HG02943 (cell line): ENCODE measurements around the gene C1orf21.

Source experiments
- ATAC-seq: cut with Tn5 transposase; IDR thresholded peaks from one replicate; pipeline ENCODE4 v1.9.1; 2021; ENCODE audit warnings: mild to moderate bottlenecking, low read depth, moderate library complexity; ENCODE audit not compliant: unreplicated experiment

C1orf21 gene

GRCh38 chr1:184442260-184442659 is 55.4 kb downstream of the C1orf21 start:
- no peak for ATAC-seq

DNA sequence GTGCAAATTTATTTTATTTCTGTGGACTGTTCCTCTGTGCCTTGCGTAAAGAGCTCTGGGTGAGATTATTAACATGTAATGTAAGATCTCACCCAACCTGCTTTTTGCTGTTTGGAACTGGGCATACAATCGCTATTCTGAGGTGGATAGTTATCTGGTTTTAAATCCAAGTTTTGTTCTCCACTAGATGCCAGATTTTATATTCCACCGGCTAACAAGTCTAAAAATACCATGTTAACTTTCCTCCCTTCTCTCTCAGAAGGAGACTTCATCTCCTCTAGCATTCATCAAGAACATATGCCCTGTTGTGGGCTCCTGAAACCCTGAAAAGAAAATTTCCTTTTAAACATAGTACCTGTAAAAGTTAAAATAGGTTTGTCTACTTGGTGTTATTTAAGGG is 56.4 kb downstream of the C1orf21 start:
- no peak for ATAC-seq

DNA sequence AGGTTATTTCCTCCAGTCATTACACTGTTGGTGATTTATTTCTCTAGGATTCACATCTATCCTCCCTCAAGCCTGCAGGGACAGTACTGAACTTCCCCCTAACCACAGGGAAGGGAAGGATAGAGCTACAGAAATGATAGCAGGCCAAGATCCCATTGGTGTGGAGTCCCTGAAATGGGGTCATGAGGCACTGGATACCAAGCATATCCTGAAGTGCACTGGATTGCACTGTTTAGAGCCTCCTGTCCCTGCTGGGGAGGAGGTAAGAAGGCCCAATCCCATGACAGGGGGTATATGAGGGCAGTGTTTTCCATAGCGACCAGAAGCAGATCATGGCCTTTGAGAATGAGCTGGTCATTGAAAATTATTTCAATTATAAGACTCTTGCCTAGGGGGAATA is 56.8 kb downstream of the C1orf21 start:
- ATAC-seq: no peak

DNA sequence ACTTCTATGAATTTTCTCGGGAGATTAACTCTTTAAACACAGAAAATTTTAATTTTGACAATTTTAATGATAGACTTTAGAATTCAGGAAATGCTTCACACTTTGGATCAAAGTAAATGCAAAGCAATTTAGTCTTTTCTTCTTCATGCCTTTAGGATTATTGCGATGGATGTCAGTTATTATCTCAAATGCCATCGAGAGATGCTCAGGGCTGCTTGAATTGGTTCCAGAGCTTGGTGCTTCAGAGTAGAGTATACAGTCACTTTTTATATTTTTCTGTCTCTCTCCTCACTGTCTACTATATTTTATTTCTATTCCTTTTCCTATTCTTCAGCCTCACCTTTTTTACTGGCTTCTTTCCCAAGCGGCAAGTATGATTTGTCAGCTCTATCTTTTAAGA is 59.2 kb downstream of the C1orf21 start:
- ATAC-seq: no peak

- ATAC-seq: no peak
Measured at GRCh38 chr1:184447651-184448185, 60.9 kb downstream of the C1orf21 start.

GRCh38 chr1:184449916-184450315 is 63.1 kb downstream of the C1orf21 start:
- ATAC-seq: no peak

- ATAC-seq: no peak
Measured at GRCh38 chr1:184455786-184456185, 69.0 kb downstream of the C1orf21 start.

- ATAC-seq: no peak
Measured at GRCh38 chr1:184456189-184456588, 69.4 kb downstream of the C1orf21 start.

GRCh38 chr1:184457500-184457899 is 70.7 kb downstream of the C1orf21 start:
- ATAC-seq: no peak

DNA sequence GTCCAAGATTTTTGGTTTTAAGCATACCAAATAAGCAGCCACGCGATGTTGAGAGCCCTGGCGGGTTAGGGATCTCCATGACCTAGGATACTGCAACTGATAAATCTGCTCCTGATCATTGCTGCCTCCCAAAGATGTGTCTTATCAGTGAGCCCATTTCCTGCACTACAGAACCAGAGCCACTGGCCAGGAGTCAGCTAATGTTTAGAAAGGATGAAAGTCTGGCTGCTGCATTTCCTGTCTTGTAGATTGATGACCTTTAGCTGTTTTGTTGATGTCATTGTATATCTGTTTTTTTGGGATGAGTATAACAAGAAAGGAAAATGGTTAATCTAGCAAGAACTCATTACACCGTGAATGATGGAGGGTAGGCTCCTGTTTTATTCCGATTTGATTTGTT is 74.5 kb downstream of the C1orf21 start:
- ATAC-seq: no peak

GRCh38 chr1:184462155-184462554 is 75.3 kb downstream of the C1orf21 start:
- ATAC-seq: no peak

DNA sequence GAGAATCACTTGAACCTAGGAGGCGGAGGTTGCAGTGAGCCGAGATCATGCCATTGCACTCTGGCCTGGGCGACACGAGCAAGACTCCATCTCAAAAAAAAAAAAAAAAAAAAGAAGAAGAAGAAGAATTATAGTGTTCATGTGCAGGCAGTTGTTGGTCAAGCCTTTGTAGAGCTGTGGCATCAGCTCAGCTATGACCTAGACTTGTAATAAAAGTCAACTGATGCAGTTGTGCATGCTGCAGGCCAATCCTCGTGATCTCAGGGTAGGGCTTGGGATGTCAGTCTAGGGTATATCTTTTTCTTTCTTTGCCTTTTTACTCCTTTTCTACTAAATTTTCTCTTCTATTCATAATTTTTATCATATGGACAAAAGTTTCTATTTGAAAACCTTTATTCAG is 76.2 kb downstream of the C1orf21 start:
- ATAC-seq: no peak

GRCh38 chr1:184463680-184464079 is 76.9 kb downstream of the C1orf21 start:
- no peak for ATAC-seq

DNA sequence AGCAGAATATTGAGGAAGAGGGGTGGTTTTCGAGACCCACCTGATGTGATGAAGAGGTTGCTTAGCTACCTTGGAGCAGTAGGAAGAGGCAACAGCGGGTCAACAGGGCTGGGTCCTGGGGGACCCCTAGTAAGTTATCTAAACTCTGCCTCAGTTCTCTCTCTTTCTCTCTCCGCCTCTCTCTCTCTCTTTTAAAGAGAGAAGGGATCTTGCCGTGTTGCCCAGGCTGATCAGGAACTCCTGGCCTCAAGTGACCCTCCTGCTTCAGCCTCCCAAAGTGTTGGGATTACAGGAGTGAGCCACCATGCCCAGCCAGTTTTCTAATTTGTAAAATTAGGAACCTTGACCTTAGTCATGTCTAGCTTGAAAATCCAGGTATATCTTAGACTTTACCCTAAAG is 77.9 kb downstream of the C1orf21 start:
- no peak for ATAC-seq

DNA sequence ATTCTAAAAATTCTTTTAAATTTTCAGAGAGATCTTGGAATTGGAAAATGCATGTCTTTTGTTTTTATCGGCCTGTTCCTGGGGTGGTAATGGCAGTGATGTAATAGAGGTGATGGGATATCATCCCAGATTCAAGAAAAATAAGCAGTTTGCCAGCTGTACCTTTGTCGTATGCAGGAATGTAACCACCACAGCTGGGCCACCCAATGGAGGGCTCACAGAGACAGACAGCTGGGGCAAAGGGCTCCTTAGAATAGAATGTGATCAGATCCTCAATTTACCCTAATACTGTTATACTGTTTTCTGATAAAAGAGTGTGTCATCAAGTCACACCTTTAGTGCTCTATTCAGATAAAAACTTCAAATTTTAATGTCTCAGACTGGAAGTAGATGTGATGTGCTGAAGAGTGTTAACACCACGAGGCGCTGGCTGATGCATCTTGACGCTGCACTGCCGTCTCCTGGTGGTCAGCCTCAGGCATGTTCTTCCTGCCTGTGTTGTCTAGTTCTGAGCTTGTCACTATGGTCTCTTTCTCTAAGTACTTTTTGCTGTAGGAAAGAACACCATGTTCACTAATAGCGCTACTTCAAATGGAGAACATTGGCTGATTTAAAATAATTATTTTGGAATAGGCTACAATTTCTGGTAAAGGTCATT is 78.8 kb downstream of the C1orf21 start:
- no peak for ATAC-seq

DNA sequence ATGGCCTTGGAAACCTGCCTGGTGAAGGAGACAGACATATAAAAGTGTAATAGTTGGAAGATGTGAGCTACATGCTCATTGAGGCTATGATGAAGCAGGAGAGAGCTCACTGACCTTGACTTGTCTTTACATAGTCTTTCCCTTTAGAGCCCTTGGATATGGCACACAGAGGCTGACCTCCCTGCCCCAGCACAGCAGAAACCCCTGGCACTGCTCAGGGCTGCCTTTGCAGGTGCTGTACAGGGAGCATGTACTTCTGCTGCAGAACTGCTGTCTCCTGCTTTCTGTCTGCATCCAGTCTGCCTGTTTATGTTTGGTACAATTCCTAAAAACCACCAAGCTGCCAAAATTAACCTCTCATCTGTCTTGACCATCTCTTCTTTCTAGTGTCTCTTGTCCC is 80.5 kb downstream of the C1orf21 start:
- no peak for ATAC-seq

- ATAC-seq: no peak
Measured at GRCh38 chr1:184469396-184469795, 82.6 kb downstream of the C1orf21 start.

DNA sequence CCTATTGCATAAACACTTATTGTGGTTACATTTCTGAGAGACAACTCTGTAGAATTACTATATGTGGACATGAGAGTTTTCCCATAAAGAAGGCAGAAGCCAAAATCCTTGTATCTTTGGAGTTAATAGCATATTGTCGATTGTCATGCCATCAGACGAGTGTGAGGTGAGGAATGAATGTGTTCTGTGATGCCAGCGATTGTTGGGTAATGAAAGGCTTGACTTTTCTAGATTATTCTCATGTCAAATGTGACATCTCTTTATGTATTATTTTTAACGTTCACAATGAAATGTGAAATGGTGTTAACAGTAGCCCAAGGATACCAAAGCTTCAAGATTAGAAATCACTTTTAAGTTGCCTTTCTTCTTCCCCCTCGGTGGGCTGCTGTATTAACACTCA is 84.9 kb downstream of the C1orf21 start:
- no peak for ATAC-seq

DNA sequence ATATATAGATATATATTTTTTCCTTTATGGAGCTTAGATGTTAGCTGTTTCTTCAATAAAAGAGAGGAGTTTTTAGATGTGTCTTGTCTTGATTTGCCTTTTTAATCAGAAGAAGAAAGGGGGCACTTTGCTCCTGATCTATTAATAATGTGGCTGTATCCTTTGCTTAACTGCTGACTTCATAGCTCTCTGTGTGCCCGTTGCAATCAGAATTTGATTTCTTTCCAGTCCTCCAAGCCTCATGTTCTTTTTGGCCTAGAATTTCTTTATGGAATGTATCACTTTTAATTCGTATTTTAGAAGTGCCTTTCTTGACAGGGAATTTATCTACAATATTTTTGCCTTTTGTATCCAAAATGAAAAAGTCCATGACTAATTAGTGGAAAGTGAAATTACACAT is 85.3 kb downstream of the C1orf21 start:
- ATAC-seq: no peak

- no peak for ATAC-seq
Measured at GRCh38 chr1:184473176-184473966, 86.5 kb downstream of the C1orf21 start.

- no peak for ATAC-seq
Measured at GRCh38 chr1:184476187-184476586, 89.4 kb downstream of the C1orf21 start.
